ENCODE results near the gene RAPGEF4.

Gene RAPGEF4

DNA sequence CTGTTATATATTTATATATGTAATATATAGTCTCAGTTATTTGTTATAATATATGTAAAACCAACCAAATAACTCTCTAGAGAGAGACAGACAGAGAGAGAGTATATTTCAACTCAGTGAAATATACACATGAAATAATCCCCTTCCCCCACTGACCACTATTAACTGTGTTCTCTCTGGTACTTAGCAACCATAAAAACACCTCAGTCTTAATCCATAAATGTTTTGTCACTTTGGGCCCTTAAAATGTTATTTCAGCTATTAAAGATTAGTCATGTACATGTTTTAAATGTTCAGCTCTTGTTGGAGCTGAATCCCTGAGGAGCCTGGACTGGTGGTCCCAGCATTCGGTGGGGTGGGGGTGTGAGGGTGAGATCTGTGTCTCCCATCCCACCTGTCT, 217.8 kb downstream of the RAPGEF4 start:
- in situ Hi-C loops (cut with MboI; ENCODE audit: low pct_unique_long_range_greater_than_20kb, low sequenced_read_pairs, unreplicated experiment), result no loop called here
- DNase-seq (ENCODE audit: low spot score), result no peak
- TF ChIP-seq, protein P1, sequence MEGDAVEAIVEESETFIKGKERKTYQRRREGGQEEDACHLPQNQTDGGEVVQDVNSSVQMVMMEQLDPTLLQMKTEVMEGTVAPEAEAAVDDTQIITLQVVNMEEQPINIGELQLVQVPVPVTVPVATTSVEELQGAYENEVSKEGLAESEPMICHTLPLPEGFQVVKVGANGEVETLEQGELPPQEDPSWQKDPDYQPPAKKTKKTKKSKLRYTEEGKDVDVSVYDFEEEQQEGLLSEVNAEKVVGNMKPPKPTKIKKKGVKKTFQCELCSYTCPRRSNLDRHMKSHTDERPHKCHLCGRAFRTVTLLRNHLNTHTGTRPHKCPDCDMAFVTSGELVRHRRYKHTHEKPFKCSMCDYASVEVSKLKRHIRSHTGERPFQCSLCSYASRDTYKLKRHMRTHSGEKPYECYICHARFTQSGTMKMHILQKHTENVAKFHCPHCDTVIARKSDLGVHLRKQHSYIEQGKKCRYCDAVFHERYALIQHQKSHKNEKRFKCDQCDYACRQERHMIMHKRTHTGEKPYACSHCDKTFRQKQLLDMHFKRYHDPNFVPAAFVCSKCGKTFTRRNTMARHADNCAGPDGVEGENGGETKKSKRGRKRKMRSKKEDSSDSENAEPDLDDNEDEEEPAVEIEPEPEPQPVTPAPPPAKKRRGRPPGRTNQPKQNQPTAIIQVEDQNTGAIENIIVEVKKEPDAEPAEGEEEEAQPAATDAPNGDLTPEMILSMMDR (IDR thresholded peaks at IDR 0.05; ENCODE audit: extremely low read depth, insufficient read depth, missing control alignments), result no peak

DNA sequence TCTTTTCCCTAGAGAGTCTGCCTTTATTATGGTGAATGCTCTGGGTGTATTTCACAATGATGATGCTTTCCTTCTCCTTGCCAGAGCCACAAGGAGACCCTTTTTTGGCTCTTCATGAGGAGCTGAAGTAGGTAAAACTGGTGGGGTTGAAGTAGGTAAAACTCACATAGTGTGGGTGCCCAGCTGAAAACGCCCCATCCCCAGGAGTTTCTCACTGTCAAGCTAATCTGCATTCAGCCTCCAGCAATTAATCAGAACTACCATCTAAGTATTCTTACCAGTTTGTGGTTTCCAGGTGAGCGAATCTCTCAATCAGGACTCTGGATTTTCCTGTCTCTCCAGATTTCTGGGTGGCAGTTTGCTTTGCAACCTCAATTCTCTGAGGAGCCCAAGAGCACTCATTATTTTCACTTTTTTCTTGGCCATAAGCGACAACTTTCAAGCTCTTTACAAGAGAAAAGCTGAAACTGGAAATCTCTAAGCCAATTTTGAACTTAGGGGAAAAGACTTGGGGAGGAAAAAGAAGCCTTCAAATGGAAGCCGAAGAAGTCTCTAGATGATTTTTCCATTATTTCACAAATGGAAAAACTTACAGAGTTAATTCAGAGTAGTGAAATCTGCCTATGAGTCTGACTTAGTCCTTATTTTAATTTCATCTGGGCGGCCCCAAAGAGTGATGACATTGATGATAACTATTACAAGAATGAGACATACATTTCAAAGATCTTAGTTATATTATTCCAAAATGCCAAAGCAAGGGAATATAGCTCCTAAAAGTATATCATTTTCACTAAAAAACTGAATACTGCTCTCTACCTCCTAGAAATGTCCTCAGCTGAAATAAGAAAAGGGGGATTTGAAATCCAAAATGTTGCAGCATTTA, 218.6 kb downstream of the RAPGEF4 start:
- no peak for DNase-seq (ENCODE audit: low spot score)
- in situ Hi-C loops (cut with MboI; ENCODE audit: low pct_unique_long_range_greater_than_20kb, low sequenced_read_pairs, unreplicated experiment), result no loop called here
- TF ChIP-seq, protein P1 (IDR thresholded peaks at IDR 0.05; ENCODE audit: extremely low read depth, insufficient read depth, missing control alignments), result no peak

DNA sequence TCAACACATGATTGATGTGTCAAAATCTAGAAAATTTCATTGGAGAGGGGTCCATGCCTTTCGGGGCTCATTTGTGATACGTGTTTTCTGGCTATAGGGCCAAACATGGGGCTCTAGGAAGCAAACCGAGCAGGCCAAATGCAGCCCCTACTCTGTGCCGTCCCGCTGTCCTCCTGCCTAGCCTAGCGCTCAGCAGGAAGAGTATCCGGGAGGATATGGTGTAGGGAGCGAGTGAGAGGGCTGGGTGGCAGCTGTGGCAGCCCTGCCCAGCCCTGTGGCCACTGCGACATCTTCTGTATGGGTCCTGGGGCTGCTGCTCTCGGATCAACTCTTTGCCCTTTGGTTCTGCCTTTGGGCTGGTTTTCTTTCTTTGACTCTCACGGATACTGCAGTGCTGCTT, 219.9 kb downstream of the RAPGEF4 start:
- in situ Hi-C loops (cut with MboI; ENCODE audit: low pct_unique_long_range_greater_than_20kb, low sequenced_read_pairs, unreplicated experiment), result no loop called here
- TF ChIP-seq, protein P1 (IDR thresholded peaks at IDR 0.05; ENCODE audit: extremely low read depth, insufficient read depth, missing control alignments), result no peak
- no peak for DNase-seq (ENCODE audit: low spot score)

DNA sequence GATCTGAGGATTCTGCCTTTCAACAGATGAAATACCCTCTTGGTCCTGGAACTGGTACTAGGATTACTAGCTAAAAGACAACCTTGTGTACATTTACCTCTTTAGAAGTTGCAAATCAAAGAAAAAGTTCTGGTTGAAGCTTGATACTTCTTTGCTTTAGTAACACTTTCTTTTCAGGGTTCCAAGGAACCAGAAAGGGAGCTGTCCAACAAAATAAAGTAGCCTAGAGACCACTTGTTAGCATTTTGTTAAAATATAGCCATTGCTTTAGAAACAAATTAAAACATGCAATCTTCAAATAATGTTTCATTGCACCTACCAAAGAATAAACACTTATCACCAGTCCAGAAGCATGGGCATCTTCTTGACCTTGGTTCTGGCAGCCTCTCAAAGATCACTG, 222.1 kb downstream of the RAPGEF4 start:
- in situ Hi-C loops (cut with MboI; ENCODE audit: low pct_unique_long_range_greater_than_20kb, low sequenced_read_pairs, unreplicated experiment), result no loop called here
- TF ChIP-seq, protein P1 (IDR thresholded peaks at IDR 0.05; ENCODE audit: extremely low read depth, insufficient read depth, missing control alignments), result no peak
- no peak for DNase-seq (ENCODE audit: low spot score)

DNA sequence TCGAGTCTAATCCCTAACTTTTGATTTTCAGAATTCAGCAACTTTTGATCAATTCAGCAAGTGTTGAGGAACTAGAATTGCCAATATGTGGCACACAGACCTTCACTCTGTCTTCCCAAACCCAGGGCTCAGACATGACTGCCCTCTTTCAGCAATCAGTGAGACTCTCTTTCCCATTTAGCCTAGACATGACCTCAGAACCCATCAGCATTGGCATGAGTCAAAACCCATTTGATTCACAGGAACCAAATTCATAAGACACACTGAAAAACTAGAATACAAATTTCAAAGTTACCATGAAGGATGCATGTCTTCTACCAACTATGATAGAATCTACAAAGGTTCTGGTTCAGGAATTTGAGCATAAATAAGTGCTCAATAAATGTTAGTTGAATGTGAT, 226.4 kb downstream of the RAPGEF4 start:
- no peak for DNase-seq (ENCODE audit: low spot score)
- in situ Hi-C loops (cut with MboI; ENCODE audit: low pct_unique_long_range_greater_than_20kb, low sequenced_read_pairs, unreplicated experiment), result no loop called here
- TF ChIP-seq, protein P1 (IDR thresholded peaks at IDR 0.05; ENCODE audit: extremely low read depth, insufficient read depth, missing control alignments), result no peak

DNA sequence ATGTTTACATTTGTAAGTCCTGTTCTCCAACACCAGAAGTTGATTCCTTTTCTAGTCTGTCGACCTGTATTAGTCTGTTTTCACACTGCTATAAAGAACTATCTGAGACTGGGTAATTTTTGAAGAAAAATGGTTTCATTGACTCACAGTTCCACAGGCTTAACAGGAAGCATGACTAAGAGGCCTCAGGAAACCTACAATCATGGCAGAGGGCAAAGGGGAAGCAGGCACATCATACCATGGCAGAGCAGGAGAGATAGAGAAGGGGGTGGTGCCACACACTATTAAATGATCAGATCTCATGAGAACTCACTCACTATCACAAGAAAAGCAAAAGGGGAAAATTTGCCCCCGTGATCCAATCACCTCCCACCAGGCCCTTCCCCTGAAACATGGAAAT, 227.2 kb downstream of the RAPGEF4 start:
- TF ChIP-seq, protein P1 (IDR thresholded peaks at IDR 0.05; ENCODE audit: extremely low read depth, insufficient read depth, missing control alignments), result no peak
- no peak for DNase-seq (ENCODE audit: low spot score)
- in situ Hi-C loops (cut with MboI; ENCODE audit: low pct_unique_long_range_greater_than_20kb, low sequenced_read_pairs, unreplicated experiment), result no loop called here
